Esophagus squamous epithelium (tissue), 5 donors: ENCODE data around the gene LMBRD1. TPM values are rescaled to one million over a fixed set of nuclear protein-coding genes. Genes with fewer than 3 reads are reported as not detected.
"Not testable (repeated sequence)": the region's sequence is repeated elsewhere in the genome, so short reads cannot be mapped to it uniquely, and the experiment has no call there.

Experiments used
- DNase-seq: peaks from one replicate; lab custom pipeline; 2025; lab: John Stamatoyannopoulos, UW
- H3K27ac ChIP-seq, 4 donors: fragments of 200-600 bp; sonication (generic); one replicate each; pipeline ENCODE4 v1.5.1; 2016 to 2019; ENCODE audit warnings: mild to moderate bottlenecking in 1 of 4
- H3K27me3 ChIP-seq, 4 donors: fragments of 200-600 bp; sonication (generic); 1 replicate in 3 of 4; 2 replicates in 1 of 4; pipeline versions ENCODE4 v1.5.1 to v1.6.0; 2017 to 2021; ENCODE audit warnings: antibody characterized with exemption in 1 of 4
- H3K36me3 ChIP-seq, 3 donors: fragments of 200-600 bp; sonication (generic); one replicate each; pipeline ENCODE4 v1.5.1; 2016 to 2019
- H3K4me1 ChIP-seq, 3 donors: fragments of 200-600 bp; sonication (generic); one replicate each; pipeline ENCODE4 v1.5.1; 2017 to 2019
- H3K4me3 ChIP-seq, 4 donors: fragments of 200-600 bp; sonication (generic); 1 replicate in 3 of 4; 2 replicates in 1 of 4; pipeline ENCODE4 v1.5.1; 2016 to 2019; ENCODE audit warnings: mild to moderate bottlenecking in 2 of 4, moderate library complexity in 1 of 4
- H3K9me3 ChIP-seq, 3 donors: fragments of 200-600 bp; sonication (generic); one replicate each; pipeline ENCODE4 v1.5.1; 2016 to 2019
- CTCF ChIP-seq, 6 experiments: fragments of 450-650 bp in 4 of 6; fragments of 200-600 bp in 2 of 6; sonication (generic) in 2 of 6; IDR thresholded peaks; one replicate each; pipeline ENCODE4 v1.5.1; 2016 to 2019; ENCODE audit warnings: antibody characterized with exemption in 6 of 6, mild to moderate bottlenecking in 4 of 6, moderate library complexity in 4 of 6
- POLR2A ChIP-seq, 4 donors: fragments of 450-650 bp; IDR thresholded peaks; one replicate each; pipeline ENCODE4 v1.6.1; 2017; ENCODE audit warnings: antibody characterized with exemption in 4 of 4, mild to moderate bottlenecking in 4 of 4, moderate library complexity in 3 of 4
- WGBS, 2 donors: methylation state at CpG; one replicate each; pipeline ENCODE4 v1.1.5; 2018; 5-methylcytosine and 5-hydroxymethylcytosine counted together
- intact Hi-C: fragments of 100-400 bp; cut with DNase I; formaldehyde crosslinking; loops from one replicate; pipeline ENCODE4 v1.15.0; 2022
- total RNA-seq, 4 donors: library from RNA; depleted of rRNA; stranded (reverse); fragments of >200 nt; gene quantifications; one replicate each; pipeline ENCODE4 v1.1.0, GENCODE V29; 2016
- donor health status: DM: yes; HTN: yes; CAD: no.

LMBRD1 gene
- total RNA-seq, 4 donors from 2014 or later, result 23.0 to 50.6 (median 41.1) TPM

- intact Hi-C loops, result no loop called here
- Histone ChIP-seq H3K4me3 (no peak overlapping the region), H3K27ac (peak overlapping the region in 2 of 4 donors; percentile 52 to 71), H3K27me3 (no peaks in the 10 kb centered on the region), H3K4me1 (peaks cover 12 to 45% (median 14%) of the 10 kb centered on the region in 3 donors), H3K9me3 (no peaks in the 10 kb centered on the region), H3K36me3 (peaks cover 0 to 19% (median 0%) of the 10 kb centered on the region in 3 donors)
- no peak for DNase-seq
- no peak for TF ChIP-seq POLR2A (IDR thresholded peaks at IDR 0.05)
- no peak for TF ChIP-seq CTCF (IDR thresholded peaks at IDR 0.05)
These were observed 4.5 kb downstream of the LMBRD1 start for GRCh38 chr6:69792292-69792691.

DNA sequence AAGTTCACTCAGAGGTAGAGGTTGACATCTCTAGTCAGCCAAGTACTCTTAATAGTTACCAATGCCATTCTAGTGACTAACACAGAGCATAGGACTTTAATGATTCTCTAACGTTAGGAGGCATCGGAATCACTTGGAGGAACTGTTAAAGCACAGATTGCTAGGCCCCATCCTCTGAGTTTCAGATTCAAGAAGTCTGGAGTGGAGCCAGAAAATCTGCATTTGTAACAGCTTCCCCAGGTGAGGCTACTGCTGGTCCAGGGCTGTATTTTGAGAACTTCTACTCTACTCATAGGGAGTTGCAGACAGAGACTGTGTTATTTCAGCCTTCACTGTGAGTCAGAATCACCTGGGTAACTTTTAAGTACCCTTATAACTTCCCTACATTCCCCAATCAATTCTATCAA is 5.7 kb downstream of the LMBRD1 start:
- Histone ChIP-seq H3K4me1 (peaks cover 12 to 42% (median 12%) of the 10 kb centered on the region in 3 donors), H3K36me3 (peaks cover 0 to 19% (median 0%) of the 10 kb centered on the region in 3 donors), H3K27me3 (no peaks in the 10 kb centered on the region), H3K9me3 (no peaks in the 10 kb centered on the region), H3K4me3 (no peak overlapping the region), H3K27ac (peak overlapping the region; percentile 0 to 71 (median 43))
- intact Hi-C loops, result no loop called here
- DNase-seq, result no peak
- TF ChIP-seq POLR2A (IDR thresholded peaks at IDR 0.05), result no peak
- TF ChIP-seq CTCF (IDR thresholded peaks at IDR 0.05), result no peak
- WGBS, 2 donors, result 52 to 56% methylated on average over 2 of the region's 2 CpGs

- 62 to 82% methylated on average over 2 of the region's 2 CpGs for WGBS, 2 donors
- Histone ChIP-seq H3K4me1 (peaks cover 12 to 39% (median 12%) of the 10 kb centered on the region in 3 donors), H3K36me3 (peaks cover 0 to 19% (median 0%) of the 10 kb centered on the region in 3 donors), H3K27me3 (no peaks in the 10 kb centered on the region), H3K4me3 (no peak overlapping the region), H3K9me3 (no peaks in the 10 kb centered on the region), H3K27ac (peak overlapping the region in 1 of 4 donors; percentile 52)
- no peak for DNase-seq
- intact Hi-C loops, result no loop called here
- TF ChIP-seq POLR2A (IDR thresholded peaks at IDR 0.05) (no peak), CTCF (IDR thresholded peaks at IDR 0.05) (no peak)
These were observed 6.2 kb downstream of the LMBRD1 start for GRCh38 chr6:69790629-69791028.

DNA sequence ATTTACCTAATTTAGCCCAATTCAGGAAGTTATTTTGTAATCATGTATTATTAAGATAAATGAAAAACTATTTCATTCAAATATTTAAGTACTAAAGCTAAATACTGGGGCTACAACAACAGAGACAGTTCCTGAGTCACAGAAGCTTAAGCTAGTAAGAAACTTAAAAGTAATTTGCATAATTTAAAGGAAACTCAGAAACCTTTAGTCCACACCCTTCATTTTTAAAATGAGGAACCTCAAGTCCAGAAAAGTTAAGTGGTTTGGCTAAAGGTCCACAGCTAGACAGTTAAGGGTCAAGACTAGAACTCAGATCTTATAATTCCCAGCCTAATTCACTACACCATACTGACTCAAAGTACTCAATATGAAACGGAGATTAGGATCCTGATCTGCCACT is 7.2 kb downstream of the LMBRD1 start:
- intact Hi-C loops, result no loop called here
- Histone ChIP-seq H3K27me3 (no peaks in the 10 kb centered on the region), H3K4me3 (no peak overlapping the region), H3K4me1 (peaks cover 12 to 28% (median 12%) of the 10 kb centered on the region in 3 donors), H3K9me3 (no peaks in the 10 kb centered on the region), H3K27ac (no peak overlapping the region), H3K36me3 (peaks cover 0 to 19% (median 0%) of the 10 kb centered on the region in 3 donors)
- TF ChIP-seq CTCF (IDR thresholded peaks at IDR 0.05) (no peak), POLR2A (IDR thresholded peaks at IDR 0.05) (no peak)
- no peak for DNase-seq
- WGBS, 2 donors, result 57 to 73% methylated on average over 1 of the region's 1 CpG

DNA sequence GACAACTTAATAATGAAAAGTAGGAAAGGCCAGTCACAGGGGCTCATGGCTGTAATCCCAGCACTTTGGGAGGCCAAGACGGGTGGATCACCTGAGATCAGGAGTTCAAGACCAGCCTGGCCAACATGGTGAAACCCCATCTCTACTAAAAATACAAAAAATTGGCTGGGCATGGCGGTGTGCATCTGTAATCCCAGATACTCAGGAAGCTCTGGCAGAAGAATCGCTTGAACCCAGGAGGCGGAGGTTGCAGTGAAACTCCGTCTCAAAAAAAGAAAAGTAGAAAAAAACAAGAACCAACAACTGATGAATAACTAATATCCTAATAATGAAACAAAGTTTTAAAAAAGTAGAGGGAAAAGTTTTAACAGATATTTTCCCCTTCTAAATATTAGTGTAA is 9.4 kb downstream of the LMBRD1 start:
- H3K4me3 ChIP-seq, H3K9me3 ChIP-seq, H3K27ac ChIP-seq, H3K27me3 ChIP-seq, intact Hi-C loops, DNase-seq: not testable (repeated sequence)
- peaks cover 12 to 19% (median 12%) of the 10 kb centered on the region in 3 donors for H3K4me1 ChIP-seq
- WGBS, 2 donors, result 74 to 75% methylated on average over 5 of the region's 5 CpGs
- H3K36me3 ChIP-seq, result peaks cover 0 to 29% (median 0%) of the 10 kb centered on the region in 3 donors

DNA sequence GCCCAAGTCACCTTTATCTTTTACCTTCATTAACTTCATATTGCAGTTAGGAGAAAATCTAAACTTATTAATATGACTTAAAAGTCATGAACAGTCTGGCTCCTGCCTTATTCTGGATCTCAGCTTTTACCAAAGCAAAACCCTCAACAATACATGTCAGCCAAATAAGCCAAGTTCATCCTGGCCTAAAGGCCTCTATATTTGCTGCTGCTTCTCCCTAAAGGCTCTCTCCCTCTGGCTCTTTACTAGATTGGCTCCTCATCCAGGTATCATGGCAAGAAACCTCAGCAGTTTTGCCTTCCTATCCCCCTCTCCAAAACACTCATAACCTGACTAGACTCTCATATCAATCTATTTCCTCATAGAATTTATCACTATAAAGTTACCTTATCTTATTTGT is 11.1 kb downstream of the LMBRD1 start:
- Histone ChIP-seq H3K36me3 (peaks cover 0 to 33% (median 0%) of the 10 kb centered on the region in 3 donors), H3K27me3 (no peaks in the 10 kb centered on the region), H3K9me3 (no peaks in the 10 kb centered on the region), H3K4me3 (no peak overlapping the region), H3K4me1 (peaks cover 0 to 8% (median 4%) of the 10 kb centered on the region in 3 donors), H3K27ac (no peak overlapping the region)
- intact Hi-C loops, result no loop called here
- TF ChIP-seq POLR2A (IDR thresholded peaks at IDR 0.05), result no peak
- no peak for TF ChIP-seq CTCF (IDR thresholded peaks at IDR 0.05)
- DNase-seq, result no peak
